SK-N-SH treated with all-trans-retinoic acid at 6 μM for 48 hours (cell line): ENCODE data around the gene HTT.
A peak's percentile ranks its signal among the peaks of the same experiment; 100 is the strongest.
"Not testable (repeated sequence)": the region's sequence is repeated elsewhere in the genome, so short reads cannot be mapped to it uniquely, and the experiment has no call there.

ENCODE experiments used
- ATAC-seq: fragments of 200-7000 bp; cut with Tn5 transposase; 3 replicates; pipeline ENCODE4 v1.9.1; 2020; ENCODE audit warnings: mild to moderate bottlenecking, moderate library complexity
- ARNTL ChIP-seq: fragments of 450-650 bp; formaldehyde crosslinking; IDR thresholded peaks from 2 replicates; pipeline ENCODE4 v1.5.0; 2020; ENCODE audit warnings: low read depth, mild to moderate bottlenecking, moderate library complexity, borderline replicate concordance
- BACH2 ChIP-seq: fragments of 250-450 bp; sonication (Bioruptor Pico); IDR thresholded peaks from 2 replicates; pipeline ENCODE4 v1.9.0; 2021; ENCODE audit warnings: mild to moderate bottlenecking, borderline replicate concordance
- CSDC2 ChIP-seq: fragments of 250-450 bp; sonication (Bioruptor Pico); IDR thresholded peaks from 2 replicates; pipeline ENCODE4 v1.5.0; 2020; ENCODE audit warnings: mild to moderate bottlenecking, moderate library complexity
- ESRRG ChIP-seq: fragments of 250-450 bp; sonication (Bioruptor Pico); IDR thresholded peaks from 2 replicates; pipeline ENCODE4 v1.6.1; 2021; ENCODE audit warnings: mild to moderate bottlenecking
- GLIS3 ChIP-seq: fragments of 250-450 bp; sonication (Bioruptor Pico); IDR thresholded peaks from 2 replicates; pipeline ENCODE4 v1.5.0; 2020; ENCODE audit warnings: mild to moderate bottlenecking, moderate library complexity
- OSR1 ChIP-seq: fragments of 250-450 bp; sonication (Bioruptor Pico); IDR thresholded peaks from 2 replicates; pipeline ENCODE4 v1.8.0; 2022; ENCODE audit warnings: moderate library complexity, mild to moderate bottlenecking, inconsistent platforms
- PPARA ChIP-seq: fragments of 250-450 bp; sonication (Bioruptor Pico); IDR thresholded peaks from 2 replicates; pipeline ENCODE4 v1.5.0; 2020; ENCODE audit warnings: mild to moderate bottlenecking, borderline replicate concordance
- SNAI2 ChIP-seq: fragments of 250-450 bp; sonication (Bioruptor Pico); IDR thresholded peaks from 2 replicates; pipeline ENCODE4 v1.5.0; 2020; ENCODE audit warnings: mild to moderate bottlenecking, moderate library complexity
- TCF4 ChIP-seq: fragments of 250-450 bp; sonication (Bioruptor Pico); IDR thresholded peaks from 2 replicates; pipeline ENCODE4 v1.8.0; 2021; ENCODE audit warnings: mild to moderate bottlenecking, moderate library complexity, borderline replicate concordance
- ZC3H10 ChIP-seq: fragments of 250-450 bp; sonication (Bioruptor Pico); IDR thresholded peaks from 2 replicates; pipeline ENCODE4 v1.5.1; 2021; ENCODE audit warnings: mild to moderate bottlenecking, moderate library complexity
- ZFP3 ChIP-seq: fragments of 250-450 bp; sonication (Bioruptor Pico); IDR thresholded peaks from 2 replicates; pipeline ENCODE4 v1.5.0; 2020; ENCODE audit warnings: mild to moderate bottlenecking, moderate library complexity
- ZFP30 ChIP-seq: fragments of 450-650 bp; formaldehyde crosslinking; IDR thresholded peaks from 2 replicates; pipeline ENCODE4 v1.5.0; 2022; ENCODE audit warnings: mild to moderate bottlenecking, moderate library complexity
- ZNF565 ChIP-seq: fragments of 450-650 bp; formaldehyde crosslinking; conservative IDR thresholded peaks from 2 replicates; pipeline ENCODE4 v1.5.0; 2020; ENCODE audit warnings: low read depth, mild to moderate bottlenecking, moderate library complexity
- ZNF70 ChIP-seq: fragments of 450-650 bp; formaldehyde crosslinking; IDR thresholded peaks from 2 replicates; pipeline ENCODE4 v1.5.0; 2020; ENCODE audit warnings: mild to moderate bottlenecking, moderate library complexity
- ZNF8 ChIP-seq: fragments of 450-650 bp; formaldehyde crosslinking; IDR thresholded peaks from 2 replicates; pipeline ENCODE4 v1.5.0; 2020; ENCODE audit warnings: mild to moderate bottlenecking, moderate library complexity
- TF ChIP-seq, protein P1 (sequence below): fragments of 250-450 bp; sonication (Bioruptor Pico); IDR thresholded peaks from 2 replicates; pipeline ENCODE4 v1.5.0; 2020; ENCODE audit warnings: mild to moderate bottlenecking, moderate library complexity
- TF ChIP-seq, protein P2 (sequence below): fragments of 250-450 bp; sonication (Bioruptor Pico); IDR thresholded peaks from 2 replicates; pipeline ENCODE4 v1.8.0; 2020; ENCODE audit warnings: mild to moderate bottlenecking, moderate library complexity, borderline replicate concordance
- TF ChIP-seq, protein P3 (sequence below): fragments of 250-450 bp; sonication (Bioruptor Pico); IDR thresholded peaks from 2 replicates; pipeline ENCODE4 v1.5.1; 2021; ENCODE audit warnings: mild to moderate bottlenecking, moderate library complexity
- TF ChIP-seq, protein P4 (sequence below): fragments of 250-450 bp; sonication (Bioruptor Pico); IDR thresholded peaks from 2 replicates; pipeline ENCODE4 v1.8.0; 2021; ENCODE audit warnings: low read depth, mild to moderate bottlenecking, moderate library complexity, borderline replicate concordance
- TF ChIP-seq, protein P5 (sequence below): fragments of 250-450 bp; sonication (Bioruptor Pico); IDR thresholded peaks from 2 replicates; pipeline ENCODE4 v1.5.1; 2020; ENCODE audit warnings: low read depth, mild to moderate bottlenecking, moderate library complexity

HTT gene

DNA sequence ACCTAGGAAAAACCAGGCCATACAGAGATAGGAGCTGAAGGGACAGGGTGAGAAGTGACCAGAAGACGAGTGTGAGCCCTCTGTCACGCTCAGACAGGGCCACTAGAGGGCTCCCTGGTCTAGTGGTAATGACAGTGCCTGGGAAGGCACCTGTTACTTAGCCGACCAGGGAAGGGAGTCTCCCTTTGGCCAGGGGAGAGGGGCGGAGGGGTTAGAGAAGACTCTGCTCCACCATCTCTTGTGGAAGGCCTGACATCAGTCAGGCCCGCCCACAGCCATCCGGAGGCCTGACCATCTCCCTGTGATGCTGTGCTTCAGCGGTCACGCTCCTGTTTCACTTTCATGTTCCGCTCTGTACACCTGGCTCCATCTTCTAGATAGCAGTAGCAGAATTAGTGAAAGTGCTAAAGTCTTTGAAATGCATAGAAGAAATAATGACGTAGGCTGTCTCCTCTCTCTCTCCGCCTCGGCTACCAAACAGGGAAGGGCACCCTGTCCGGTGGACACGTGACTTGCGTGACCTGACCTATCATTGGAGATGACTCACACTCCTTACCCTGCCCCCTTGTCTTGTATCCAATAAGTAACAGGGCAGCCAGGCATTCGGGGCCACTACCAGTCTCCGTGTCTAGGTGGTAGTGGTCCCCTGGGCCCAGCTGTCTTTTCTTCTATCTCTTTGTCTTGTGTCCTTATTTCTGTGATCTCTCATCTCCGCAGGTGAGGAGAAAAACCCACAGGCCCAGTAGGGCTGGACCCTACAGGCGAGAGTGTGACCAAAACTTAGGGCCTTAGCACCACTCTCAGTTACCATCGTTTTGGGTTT is 26.8 kb upstream of the HTT start:
- 0 out of 2 replicates have a peak, but pooled peaks have one; percentile 67 for TF ChIP-seq SNAI2
- no peak for TF ChIP-seq ZC3H10 (CRISPR knock-in tag)
- ATAC-seq: peak; percentile 91

DNA sequence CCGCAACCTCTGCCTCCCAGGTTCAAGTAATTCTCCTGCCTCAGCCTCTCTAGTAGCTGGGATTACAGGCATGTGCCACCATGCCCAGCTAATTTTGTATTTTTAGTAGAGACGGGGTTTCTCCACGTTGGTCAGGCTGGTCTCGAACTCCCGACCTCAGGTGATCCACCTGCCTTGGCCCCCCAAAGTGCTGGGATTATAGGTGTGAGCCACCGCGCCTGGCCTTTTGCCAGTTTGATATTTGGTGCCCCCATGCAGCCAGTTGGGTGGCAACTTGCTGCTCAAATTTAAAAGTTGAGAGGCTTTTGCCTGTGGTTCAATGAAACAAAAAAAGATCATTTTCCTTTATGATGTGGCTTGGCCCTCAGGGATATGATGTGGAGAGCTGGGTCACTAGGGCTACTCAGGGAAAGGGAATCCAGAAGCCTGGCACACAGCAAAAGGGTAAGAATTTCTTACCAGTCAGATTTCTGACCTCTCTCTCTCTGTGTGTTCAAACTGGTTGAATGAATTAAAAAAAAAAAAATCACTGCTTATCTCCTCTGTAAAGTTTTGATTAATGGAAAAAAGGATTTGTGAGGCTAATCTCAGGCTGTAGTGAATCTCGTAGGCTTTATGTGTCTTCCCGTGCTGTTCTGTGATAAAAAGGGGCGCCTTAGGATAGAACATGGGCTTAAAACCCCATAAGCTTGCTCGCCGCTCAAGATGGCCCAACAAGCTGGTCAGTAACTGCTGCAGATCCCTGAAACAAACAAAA is 23.2 kb upstream of the HTT start:
- not testable (repeated sequence) for ATAC-seq

DNA sequence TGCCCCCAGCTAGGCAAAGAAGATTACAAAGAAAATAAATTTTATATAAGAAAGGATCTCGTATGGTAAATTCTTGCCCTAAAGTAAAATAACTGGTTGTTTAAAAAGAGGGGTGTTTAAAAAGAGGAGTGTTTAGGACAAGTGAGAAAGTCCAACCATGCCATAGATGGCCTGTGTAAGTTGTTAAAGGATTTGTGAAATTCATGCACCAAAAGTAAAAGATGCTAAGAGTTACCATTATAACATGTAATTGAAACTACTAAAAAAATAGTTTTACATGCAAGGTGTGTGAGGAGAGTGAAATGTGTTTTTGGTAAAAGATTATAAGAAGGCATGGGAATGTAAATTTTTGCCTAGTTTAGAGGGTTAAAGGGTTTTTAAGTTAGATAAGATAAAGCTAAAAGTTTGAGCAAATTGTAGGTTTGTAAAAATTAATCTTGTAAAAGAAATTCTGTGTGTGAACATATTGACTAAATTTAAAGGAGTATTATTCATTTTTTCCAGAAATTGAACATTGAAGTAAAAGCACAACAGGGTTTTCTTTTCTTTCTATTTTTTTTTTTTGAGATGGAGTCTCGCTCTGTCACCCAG is 20.2 kb upstream of the HTT start:
- ATAC-seq: no peak
- TF ChIP-seq ZNF565 (no peak), ZFP3 (CRISPR knock-in tag) (no peak), PPARA (CRISPR knock-in tag) (no peak)

DNA sequence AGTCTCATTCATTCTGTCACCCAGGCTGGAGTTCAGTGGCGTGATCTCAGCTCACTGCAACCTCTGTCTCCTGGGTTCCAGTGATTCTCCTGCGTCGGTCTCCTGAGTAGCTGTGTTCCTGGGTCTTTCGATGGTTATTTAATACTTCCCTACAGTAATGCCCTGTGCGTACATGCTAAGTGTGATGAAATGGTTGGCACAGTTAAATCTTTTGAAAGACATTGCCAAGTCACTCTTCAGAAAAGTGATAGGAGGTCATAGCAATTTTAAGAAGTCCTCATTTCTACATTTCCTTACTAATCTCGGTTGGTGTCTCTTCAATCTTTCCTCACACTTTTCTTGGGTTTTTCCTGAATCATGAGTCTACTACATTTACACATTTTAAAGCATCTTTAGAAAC is 14.5 kb upstream of the HTT start:
- ATAC-seq: no peak
- TF ChIP-seq ZNF70 (CRISPR knock-in tag): no peak

DNA sequence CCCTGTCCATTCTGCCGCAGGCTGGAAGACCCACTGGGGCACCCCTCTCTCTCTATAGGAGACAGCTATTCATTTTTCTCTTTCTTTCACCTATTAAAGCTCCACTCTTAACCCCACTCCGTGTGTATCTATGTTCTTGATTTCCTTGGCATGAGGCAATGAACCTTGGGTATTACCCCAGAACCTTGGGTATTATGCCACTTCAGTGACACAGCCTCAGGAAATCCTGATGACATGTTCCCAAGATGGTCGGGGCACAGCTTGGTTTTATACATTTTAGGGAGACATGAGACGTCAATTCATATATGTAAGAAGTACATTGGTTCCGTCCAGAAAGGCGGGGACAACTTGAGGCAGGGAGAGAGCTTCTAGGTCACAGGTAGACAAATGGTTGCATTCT is 13.5 kb upstream of the HTT start:
- TF ChIP-seq CSDC2: no peak
- TF ChIP-seq ZNF8 (CRISPR knock-in tag): no peak
- no peak for TF ChIP-seq ZC3H10 (CRISPR knock-in tag)
- TF ChIP-seq ESRRG (CRISPR knock-in tag): no peak
- TF ChIP-seq OSR1 (CRISPR knock-in tag): no peak
- TF ChIP-seq ZNF565: no peak
- ATAC-seq: no peak

DNA sequence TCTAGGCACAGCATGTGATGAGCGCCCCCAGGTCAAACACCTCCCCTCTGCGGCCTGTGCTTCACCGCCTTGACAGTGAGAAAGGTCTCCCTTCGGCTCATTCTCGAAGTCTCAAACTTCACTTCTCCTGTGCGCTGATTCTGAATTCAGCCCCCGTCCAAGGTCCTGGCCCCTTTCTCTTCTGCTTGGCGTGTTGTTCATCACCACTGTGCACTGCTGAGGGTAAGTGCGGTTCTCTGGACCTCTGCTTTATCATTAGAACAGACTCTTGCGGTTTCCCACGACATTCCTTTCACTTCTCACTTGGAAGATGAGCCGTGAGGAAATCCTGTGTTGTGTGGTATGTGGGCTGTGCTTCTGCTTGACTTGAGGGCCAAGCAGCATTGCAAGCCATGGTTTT is 12.0 kb upstream of the HTT start:
- ATAC-seq: peak; percentile 74
- TF ChIP-seq CSDC2 (no peak), ZC3H10 (CRISPR knock-in tag) (no peak), GLIS3 (CRISPR knock-in tag) (no peak), ZFP3 (CRISPR knock-in tag) (no peak), SNAI2 (no peak), PPARA (CRISPR knock-in tag) (no peak), ZNF8 (CRISPR knock-in tag) (no peak), ARNTL (CRISPR knock-in tag) (no peak), BACH2 (CRISPR knock-in tag) (no peak), TCF4 (CRISPR knock-in tag) (no peak), ZFP30 (CRISPR knock-in tag) (no peak), ZNF70 (CRISPR knock-in tag) (no peak), ESRRG (CRISPR knock-in tag) (no peak), OSR1 (CRISPR knock-in tag) (no peak)
- TF ChIP-seq, protein P1, sequence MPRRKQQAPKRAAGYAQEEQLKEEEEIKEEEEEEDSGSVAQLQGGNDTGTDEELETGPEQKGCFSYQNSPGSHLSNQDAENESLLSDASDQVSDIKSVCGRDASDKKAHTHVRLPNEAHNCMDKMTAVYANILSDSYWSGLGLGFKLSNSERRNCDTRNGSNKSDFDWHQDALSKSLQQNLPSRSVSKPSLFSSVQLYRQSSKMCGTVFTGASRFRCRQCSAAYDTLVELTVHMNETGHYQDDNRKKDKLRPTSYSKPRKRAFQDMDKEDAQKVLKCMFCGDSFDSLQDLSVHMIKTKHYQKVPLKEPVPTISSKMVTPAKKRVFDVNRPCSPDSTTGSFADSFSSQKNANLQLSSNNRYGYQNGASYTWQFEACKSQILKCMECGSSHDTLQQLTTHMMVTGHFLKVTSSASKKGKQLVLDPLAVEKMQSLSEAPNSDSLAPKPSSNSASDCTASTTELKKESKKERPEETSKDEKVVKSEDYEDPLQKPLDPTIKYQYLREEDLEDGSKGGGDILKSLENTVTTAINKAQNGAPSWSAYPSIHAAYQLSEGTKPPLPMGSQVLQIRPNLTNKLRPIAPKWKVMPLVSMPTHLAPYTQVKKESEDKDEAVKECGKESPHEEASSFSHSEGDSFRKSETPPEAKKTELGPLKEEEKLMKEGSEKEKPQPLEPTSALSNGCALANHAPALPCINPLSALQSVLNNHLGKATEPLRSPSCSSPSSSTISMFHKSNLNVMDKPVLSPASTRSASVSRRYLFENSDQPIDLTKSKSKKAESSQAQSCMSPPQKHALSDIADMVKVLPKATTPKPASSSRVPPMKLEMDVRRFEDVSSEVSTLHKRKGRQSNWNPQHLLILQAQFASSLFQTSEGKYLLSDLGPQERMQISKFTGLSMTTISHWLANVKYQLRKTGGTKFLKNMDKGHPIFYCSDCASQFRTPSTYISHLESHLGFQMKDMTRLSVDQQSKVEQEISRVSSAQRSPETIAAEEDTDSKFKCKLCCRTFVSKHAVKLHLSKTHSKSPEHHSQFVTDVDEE (CRISPR knock-in tag): no peak
- TF ChIP-seq, protein P2, sequence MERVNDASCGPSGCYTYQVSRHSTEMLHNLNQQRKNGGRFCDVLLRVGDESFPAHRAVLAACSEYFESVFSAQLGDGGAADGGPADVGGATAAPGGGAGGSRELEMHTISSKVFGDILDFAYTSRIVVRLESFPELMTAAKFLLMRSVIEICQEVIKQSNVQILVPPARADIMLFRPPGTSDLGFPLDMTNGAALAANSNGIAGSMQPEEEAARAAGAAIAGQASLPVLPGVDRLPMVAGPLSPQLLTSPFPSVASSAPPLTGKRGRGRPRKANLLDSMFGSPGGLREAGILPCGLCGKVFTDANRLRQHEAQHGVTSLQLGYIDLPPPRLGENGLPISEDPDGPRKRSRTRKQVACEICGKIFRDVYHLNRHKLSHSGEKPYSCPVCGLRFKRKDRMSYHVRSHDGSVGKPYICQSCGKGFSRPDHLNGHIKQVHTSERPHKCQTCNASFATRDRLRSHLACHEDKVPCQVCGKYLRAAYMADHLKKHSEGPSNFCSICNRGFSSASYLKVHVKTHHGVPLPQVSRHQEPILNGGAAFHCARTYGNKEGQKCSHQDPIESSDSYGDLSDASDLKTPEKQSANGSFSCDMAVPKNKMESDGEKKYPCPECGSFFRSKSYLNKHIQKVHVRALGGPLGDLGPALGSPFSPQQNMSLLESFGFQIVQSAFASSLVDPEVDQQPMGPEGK (CRISPR knock-in tag): no peak
- TF ChIP-seq, protein P3, sequence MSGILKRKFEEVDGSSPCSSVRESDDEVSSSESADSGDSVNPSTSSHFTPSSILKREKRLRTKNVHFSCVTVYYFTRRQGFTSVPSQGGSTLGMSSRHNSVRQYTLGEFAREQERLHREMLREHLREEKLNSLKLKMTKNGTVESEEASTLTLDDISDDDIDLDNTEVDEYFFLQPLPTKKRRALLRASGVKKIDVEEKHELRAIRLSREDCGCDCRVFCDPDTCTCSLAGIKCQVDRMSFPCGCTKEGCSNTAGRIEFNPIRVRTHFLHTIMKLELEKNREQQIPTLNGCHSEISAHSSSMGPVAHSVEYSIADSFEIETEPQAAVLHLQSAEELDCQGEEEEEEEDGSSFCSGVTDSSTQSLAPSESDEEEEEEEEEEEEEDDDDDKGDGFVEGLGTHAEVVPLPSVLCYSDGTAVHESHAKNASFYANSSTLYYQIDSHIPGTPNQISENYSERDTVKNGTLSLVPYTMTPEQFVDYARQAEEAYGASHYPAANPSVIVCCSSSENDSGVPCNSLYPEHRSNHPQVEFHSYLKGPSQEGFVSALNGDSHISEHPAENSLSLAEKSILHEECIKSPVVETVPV (CRISPR knock-in tag): no peak
- TF ChIP-seq, protein P4, sequence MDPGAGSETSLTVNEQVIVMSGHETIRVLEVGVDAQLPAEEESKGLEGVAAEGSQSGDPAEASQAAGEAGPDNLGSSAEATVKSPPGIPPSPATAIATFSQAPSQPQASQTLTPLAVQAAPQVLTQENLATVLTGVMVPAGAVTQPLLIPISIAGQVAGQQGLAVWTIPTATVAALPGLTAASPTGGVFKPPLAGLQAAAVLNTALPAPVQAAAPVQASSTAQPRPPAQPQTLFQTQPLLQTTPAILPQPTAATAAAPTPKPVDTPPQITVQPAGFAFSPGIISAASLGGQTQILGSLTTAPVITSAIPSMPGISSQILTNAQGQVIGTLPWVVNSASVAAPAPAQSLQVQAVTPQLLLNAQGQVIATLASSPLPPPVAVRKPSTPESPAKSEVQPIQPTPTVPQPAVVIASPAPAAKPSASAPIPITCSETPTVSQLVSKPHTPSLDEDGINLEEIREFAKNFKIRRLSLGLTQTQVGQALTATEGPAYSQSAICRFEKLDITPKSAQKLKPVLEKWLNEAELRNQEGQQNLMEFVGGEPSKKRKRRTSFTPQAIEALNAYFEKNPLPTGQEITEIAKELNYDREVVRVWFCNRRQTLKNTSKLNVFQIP (CRISPR knock-in tag): no peak
- TF ChIP-seq, protein P5, sequence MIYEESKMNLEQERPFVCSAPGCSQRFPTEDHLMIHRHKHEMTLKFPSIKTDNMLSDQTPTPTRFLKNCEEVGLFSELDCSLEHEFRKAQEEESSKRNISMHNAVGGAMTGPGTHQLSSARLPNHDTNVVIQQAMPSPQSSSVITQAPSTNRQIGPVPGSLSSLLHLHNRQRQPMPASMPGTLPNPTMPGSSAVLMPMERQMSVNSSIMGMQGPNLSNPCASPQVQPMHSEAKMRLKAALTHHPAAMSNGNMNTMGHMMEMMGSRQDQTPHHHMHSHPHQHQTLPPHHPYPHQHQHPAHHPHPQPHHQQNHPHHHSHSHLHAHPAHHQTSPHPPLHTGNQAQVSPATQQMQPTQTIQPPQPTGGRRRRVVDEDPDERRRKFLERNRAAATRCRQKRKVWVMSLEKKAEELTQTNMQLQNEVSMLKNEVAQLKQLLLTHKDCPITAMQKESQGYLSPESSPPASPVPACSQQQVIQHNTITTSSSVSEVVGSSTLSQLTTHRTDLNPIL (CRISPR knock-in tag): no peak
- TF ChIP-seq, all 23 proteins: peak for 0
